ENCODE data around the gene ZNF672. TPM values are rescaled to one million over a fixed set of nuclear protein-coding genes. Genes with fewer than 3 reads are reported as not detected.
"Not testable (repeated sequence)": the region's sequence is repeated elsewhere in the genome, so short reads cannot be mapped to it uniquely, and the experiment has no call there.

Gene ZNF672
- polyA plus RNA-seq, 2 donors: 11.6 to 15.8 TPM

DNA sequence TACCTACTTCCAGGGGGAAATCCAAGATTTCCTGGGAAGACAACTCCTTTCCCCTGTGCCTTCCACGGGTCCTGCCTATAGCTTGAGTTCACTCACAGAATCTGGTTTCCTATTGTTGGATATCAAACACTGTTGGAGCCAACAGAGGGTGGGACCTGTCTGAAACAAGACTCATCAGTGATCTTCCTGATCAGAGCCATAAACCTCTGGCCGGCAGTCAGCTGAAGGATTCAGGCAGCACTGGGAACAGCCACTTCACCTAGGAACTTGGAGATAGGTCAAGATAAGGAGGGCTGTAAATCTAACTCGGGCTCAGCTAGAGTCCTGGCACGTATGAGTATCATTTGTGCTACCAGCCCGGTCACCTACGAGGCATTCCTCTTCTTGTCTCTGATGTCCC is 35.6 kb upstream of the ZNF672 start:
- Histone ChIP-seq H3K36me3 (ENCODE audit: control insufficient read depth in 2 of 2, insufficient read depth in 2 of 2, low read length in 1 of 2) (no peaks in the 10 kb centered on the region), H3K9me3 (ENCODE audit: control insufficient read depth in 2 of 2, insufficient read depth in 1 of 2, low read depth in 1 of 2, low read length in 1 of 2) (no peaks in the 10 kb centered on the region), H3K27ac (ENCODE audit: low read depth in 2 of 2, low read length in 1 of 2) (no peak overlapping the region), H3K27me3 (ENCODE audit: control insufficient read depth in 1 of 2, insufficient read depth in 2 of 2, low read length in 2 of 2) (no peaks in the 10 kb centered on the region), H3K4me3 (ENCODE audit: low read depth in 1 of 2, low read length in 2 of 2) (no peak overlapping the region), H3K4me1 (ENCODE audit: control insufficient read depth in 2 of 2, insufficient read depth in 2 of 2, low read length in 1 of 2) (no peaks in the 10 kb centered on the region)
- 83 to 88% methylated on average over 6 of the region's 6 CpGs for WGBS, 2 donors

DNA sequence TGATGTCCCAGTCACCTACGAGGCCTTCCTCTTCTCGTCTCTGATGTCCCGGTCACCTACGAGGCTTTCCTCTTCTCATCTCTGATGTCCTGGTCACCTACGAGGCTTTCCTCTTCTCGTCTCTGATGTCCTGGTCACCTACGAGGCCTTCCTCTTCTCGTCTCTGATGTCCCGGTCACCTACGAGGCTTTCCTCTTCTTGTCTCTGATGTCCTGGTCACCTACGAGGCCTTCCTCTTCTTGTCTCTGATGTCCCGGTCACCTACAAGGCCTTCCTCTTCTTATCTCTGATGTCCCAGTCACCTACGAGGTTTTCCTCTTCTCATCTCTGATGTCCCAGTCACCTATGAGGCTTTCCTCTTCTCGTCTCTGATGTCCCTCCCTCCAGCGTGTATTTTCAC is 34.5 kb upstream of the ZNF672 start:
- not testable (repeated sequence) for H3K9me3 ChIP-seq (ENCODE audit: control insufficient read depth in 2 of 2, insufficient read depth in 1 of 2, low read depth in 1 of 2, low read length in 1 of 2); H3K36me3 ChIP-seq (ENCODE audit: control insufficient read depth in 2 of 2, insufficient read depth in 2 of 2, low read length in 1 of 2); H3K27me3 ChIP-seq (ENCODE audit: control insufficient read depth in 1 of 2, insufficient read depth in 2 of 2, low read length in 2 of 2); H3K27ac ChIP-seq (ENCODE audit: low read depth in 2 of 2, low read length in 1 of 2); H3K4me3 ChIP-seq (ENCODE audit: low read depth in 1 of 2, low read length in 2 of 2); H3K4me1 ChIP-seq (ENCODE audit: control insufficient read depth in 2 of 2, insufficient read depth in 2 of 2, low read length in 1 of 2)
- 88 to 89% methylated on average over 15 of the region's 15 CpGs for WGBS, 2 donors

- H3K4me3 ChIP-seq (ENCODE audit: low read depth in 1 of 2, low read length in 2 of 2): no peak overlapping the region
- peaks cover 0 to under 1% of the 10 kb centered on the region in 2 donors for H3K4me1 ChIP-seq (ENCODE audit: control insufficient read depth in 2 of 2, insufficient read depth in 2 of 2, low read length in 1 of 2)
- H3K36me3 ChIP-seq (ENCODE audit: control insufficient read depth in 2 of 2, insufficient read depth in 2 of 2, low read length in 1 of 2): no peaks in the 10 kb centered on the region
- 54 to 71% methylated on average over 10 of the region's 10 CpGs for WGBS, 2 donors
- no peaks in the 10 kb centered on the region for H3K9me3 ChIP-seq (ENCODE audit: control insufficient read depth in 2 of 2, insufficient read depth in 1 of 2, low read depth in 1 of 2, low read length in 1 of 2)
- H3K27ac ChIP-seq (ENCODE audit: low read depth in 2 of 2, low read length in 1 of 2): no peak overlapping the region
- no peaks in the 10 kb centered on the region for H3K27me3 ChIP-seq (ENCODE audit: control insufficient read depth in 1 of 2, insufficient read depth in 2 of 2, low read length in 2 of 2)
Measured at GRCh38 chr1:248804771-248805681, 33.0 kb upstream of the ZNF672 start.

GRCh38 chr1:248805876-248806275 is 32.1 kb upstream of the ZNF672 start:
- Histone ChIP-seq H3K4me3 (ENCODE audit: low read depth in 1 of 2, low read length in 2 of 2) (no peak overlapping the region), H3K4me1 (ENCODE audit: control insufficient read depth in 2 of 2, insufficient read depth in 2 of 2, low read length in 1 of 2) (peaks cover under 1 to 9% of the 10 kb centered on the region in 2 donors), H3K27ac (ENCODE audit: low read depth in 2 of 2, low read length in 1 of 2) (no peak overlapping the region), H3K36me3 (ENCODE audit: control insufficient read depth in 2 of 2, insufficient read depth in 2 of 2, low read length in 1 of 2) (peaks cover 0 to 1% of the 10 kb centered on the region in 2 donors), H3K27me3 (ENCODE audit: control insufficient read depth in 1 of 2, insufficient read depth in 2 of 2, low read length in 2 of 2) (no peaks in the 10 kb centered on the region), H3K9me3 (ENCODE audit: control insufficient read depth in 2 of 2, insufficient read depth in 1 of 2, low read depth in 1 of 2, low read length in 1 of 2) (no peaks in the 10 kb centered on the region)
- WGBS, 2 donors: 90 to 94% methylated on average over 1 of the region's 1 CpG

DNA sequence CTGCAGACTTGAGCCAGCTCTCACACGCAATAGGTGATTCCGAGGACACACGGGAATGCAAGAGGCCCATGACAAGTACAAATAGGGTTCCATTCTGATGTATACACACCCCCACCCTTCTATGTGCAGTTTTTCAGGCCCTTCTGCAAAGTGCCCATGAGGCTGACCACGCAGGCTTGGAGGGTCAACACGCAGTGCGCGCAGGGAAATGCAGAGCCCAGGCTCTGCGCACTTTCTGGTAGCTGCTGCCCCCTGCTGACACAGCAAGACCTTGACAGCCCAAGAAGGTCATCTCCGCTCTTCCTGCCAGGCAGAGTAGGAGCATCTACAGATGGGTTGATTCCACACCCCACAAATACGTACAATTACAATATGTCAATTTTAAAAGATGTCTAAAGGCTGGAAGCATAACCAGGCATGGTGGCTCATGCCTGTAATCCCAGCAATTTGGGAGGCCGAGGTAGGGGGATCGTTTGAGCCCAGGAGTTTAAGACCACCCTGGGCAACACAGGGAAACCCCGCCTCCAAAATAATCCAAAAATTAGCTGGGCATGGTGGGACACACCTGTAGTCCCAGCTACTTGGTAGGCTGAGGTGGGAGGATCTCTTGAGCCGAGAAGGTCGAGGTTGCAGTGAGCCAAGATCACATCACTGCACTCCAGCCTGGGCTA is 30.8 kb upstream of the ZNF672 start:
- no peak overlapping the region for H3K4me3 ChIP-seq (ENCODE audit: low read depth in 1 of 2, low read length in 2 of 2)
- H3K36me3 ChIP-seq (ENCODE audit: control insufficient read depth in 2 of 2, insufficient read depth in 2 of 2, low read length in 1 of 2): peaks cover 0 to 9% of the 10 kb centered on the region in 2 donors
- H3K4me1 ChIP-seq (ENCODE audit: control insufficient read depth in 2 of 2, insufficient read depth in 2 of 2, low read length in 1 of 2): peaks cover 2 to 13% of the 10 kb centered on the region in 2 donors
- H3K9me3 ChIP-seq (ENCODE audit: control insufficient read depth in 2 of 2, insufficient read depth in 1 of 2, low read depth in 1 of 2, low read length in 1 of 2): no peaks in the 10 kb centered on the region
- H3K27ac ChIP-seq (ENCODE audit: low read depth in 2 of 2, low read length in 1 of 2): no peak overlapping the region
- no peaks in the 10 kb centered on the region for H3K27me3 ChIP-seq (ENCODE audit: control insufficient read depth in 1 of 2, insufficient read depth in 2 of 2, low read length in 2 of 2)
- 45 to 58% methylated on average over 15 of the region's 15 CpGs for WGBS, 2 donors

DNA sequence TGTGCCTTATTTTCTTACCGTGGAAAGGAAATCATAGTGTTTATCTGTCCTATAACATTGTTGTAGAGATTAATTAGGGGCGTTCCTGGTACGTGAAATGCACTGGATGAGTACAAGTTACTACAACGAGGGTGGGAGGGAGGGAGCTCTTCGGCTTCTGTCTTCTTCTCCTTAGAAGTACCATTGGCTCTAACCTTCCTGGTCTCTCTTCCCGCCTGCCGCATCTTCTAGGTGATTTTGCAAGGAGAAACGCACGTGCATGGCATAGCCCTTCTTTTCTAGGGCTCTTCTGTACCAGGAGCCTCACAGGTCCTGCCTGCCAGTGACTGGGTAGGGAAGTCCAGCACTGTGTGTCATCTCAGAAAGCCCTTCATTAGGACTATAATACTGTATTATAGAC is 29.1 kb upstream of the ZNF672 start:
- Histone ChIP-seq H3K27ac (ENCODE audit: low read depth in 2 of 2, low read length in 1 of 2) (no peak overlapping the region), H3K36me3 (ENCODE audit: control insufficient read depth in 2 of 2, insufficient read depth in 2 of 2, low read length in 1 of 2) (peaks cover 3 to 25% of the 10 kb centered on the region in 2 donors), H3K27me3 (ENCODE audit: control insufficient read depth in 1 of 2, insufficient read depth in 2 of 2, low read length in 2 of 2) (no peaks in the 10 kb centered on the region), H3K9me3 (ENCODE audit: control insufficient read depth in 2 of 2, insufficient read depth in 1 of 2, low read depth in 1 of 2, low read length in 1 of 2) (no peaks in the 10 kb centered on the region), H3K4me3 (ENCODE audit: low read depth in 1 of 2, low read length in 2 of 2) (no peak overlapping the region), H3K4me1 (ENCODE audit: control insufficient read depth in 2 of 2, insufficient read depth in 2 of 2, low read length in 1 of 2) (peaks cover 2 to 13% of the 10 kb centered on the region in 2 donors)
- WGBS, 2 donors: 80 to 82% methylated on average over 9 of the region's 9 CpGs

DNA sequence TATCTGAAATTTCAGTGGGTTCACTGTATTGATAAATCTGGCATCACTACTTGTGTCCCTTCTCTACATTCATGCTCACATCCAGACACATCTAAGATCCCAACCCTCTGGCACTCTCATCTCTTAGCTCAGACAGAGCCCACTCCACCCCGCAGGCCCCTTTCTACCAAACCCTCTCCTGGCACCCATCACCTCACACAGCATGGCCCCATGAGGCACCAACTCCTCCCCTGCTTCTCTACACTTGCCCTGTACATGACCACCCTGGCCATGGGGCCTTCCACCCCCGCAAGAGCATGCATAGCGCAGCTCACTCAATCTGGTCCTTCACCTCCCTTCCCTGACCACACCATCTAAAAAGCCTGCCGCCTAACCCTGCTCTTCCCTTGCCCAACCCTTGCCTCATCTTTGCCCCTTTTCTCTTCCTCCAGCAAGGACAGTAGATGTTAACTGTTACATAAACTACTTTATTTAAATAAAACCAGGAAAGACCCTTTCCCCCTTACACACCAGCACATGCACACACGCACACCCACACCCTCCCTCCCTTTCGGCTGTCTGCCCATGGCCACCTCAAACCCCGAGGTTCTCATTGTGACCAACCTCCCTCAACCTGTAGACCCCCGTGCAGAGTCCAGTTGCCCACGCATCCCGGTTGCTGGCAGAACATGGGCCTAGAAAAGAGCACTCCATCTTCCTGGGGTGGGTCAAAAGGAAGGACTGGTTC is 27.9 kb upstream of the ZNF672 start:
- Histone ChIP-seq H3K4me1 (ENCODE audit: control insufficient read depth in 2 of 2, insufficient read depth in 2 of 2, low read length in 1 of 2) (peaks cover 2 to 13% of the 10 kb centered on the region in 2 donors), H3K4me3 (ENCODE audit: low read depth in 1 of 2, low read length in 2 of 2) (no peak overlapping the region), H3K27me3 (ENCODE audit: control insufficient read depth in 1 of 2, insufficient read depth in 2 of 2, low read length in 2 of 2) (no peaks in the 10 kb centered on the region), H3K9me3 (ENCODE audit: control insufficient read depth in 2 of 2, insufficient read depth in 1 of 2, low read depth in 1 of 2, low read length in 1 of 2) (no peaks in the 10 kb centered on the region), H3K27ac (ENCODE audit: low read depth in 2 of 2, low read length in 1 of 2) (no peak overlapping the region), H3K36me3 (ENCODE audit: control insufficient read depth in 2 of 2, insufficient read depth in 2 of 2, low read length in 1 of 2) (peaks cover 9 to 31% of the 10 kb centered on the region in 2 donors)
- 70 to 84% methylated on average over 10 of the region's 10 CpGs for WGBS, 2 donors

GRCh38 chr1:248810727-248811513 is 27.1 kb upstream of the ZNF672 start:
- Histone ChIP-seq H3K9me3 (ENCODE audit: control insufficient read depth in 2 of 2, insufficient read depth in 1 of 2, low read depth in 1 of 2, low read length in 1 of 2) (no peaks in the 10 kb centered on the region), H3K36me3 (ENCODE audit: control insufficient read depth in 2 of 2, insufficient read depth in 2 of 2, low read length in 1 of 2) (peaks cover 11 to 36% of the 10 kb centered on the region in 2 donors), H3K4me3 (ENCODE audit: low read depth in 1 of 2, low read length in 2 of 2) (no peak overlapping the region), H3K27ac (ENCODE audit: low read depth in 2 of 2, low read length in 1 of 2) (no peak overlapping the region), H3K27me3 (ENCODE audit: control insufficient read depth in 1 of 2, insufficient read depth in 2 of 2, low read length in 2 of 2) (no peaks in the 10 kb centered on the region), H3K4me1 (ENCODE audit: control insufficient read depth in 2 of 2, insufficient read depth in 2 of 2, low read length in 1 of 2) (peaks cover 2 to 13% of the 10 kb centered on the region in 2 donors)
- WGBS, 2 donors: 50 to 52% methylated on average over 12 of the region's 12 CpGs

Measured in esophagus (tissue), 2 donors.